ENCODE measurements around the gene CDC23. TPM values are rescaled to one million over a fixed set of nuclear protein-coding genes. Genes with fewer than 3 reads are reported as not detected.
"Not testable (repeated sequence)": the region's sequence is repeated elsewhere in the genome, so short reads cannot be mapped to it uniquely, and the experiment has no call there.

The CDC23 gene
- total RNA-seq, 2 donors from 2014 or later: 40.9 to 45.7 TPM

- H3K4me3 Mint-ChIP-seq: no peak overlapping the region
- H3K9ac ChIP-seq (ENCODE audit: extremely low read depth, low read length, poor library complexity, severe bottlenecking): no peak overlapping the region
- no peaks in the 10 kb centered on the region for H3K9me3 ChIP-seq (ENCODE audit: control insufficient read depth, low read length)
- no peaks in the 10 kb centered on the region for H3K36me3 Mint-ChIP-seq (ENCODE audit: low read depth)
- no peak overlapping the region for H3K4me3 ChIP-seq (ENCODE audit: low read length)
- no peaks in the 10 kb centered on the region for H3K9me3 Mint-ChIP-seq
- no peaks in the 10 kb centered on the region for H3K4me1 Mint-ChIP-seq
- no peaks in the 10 kb centered on the region for H3K36me3 ChIP-seq (ENCODE audit: control insufficient read depth, insufficient read depth, low read length)
- H3K27me3 Mint-ChIP-seq (ENCODE audit: insufficient read depth): peaks cover 45% of the 10 kb centered on the region
- H3K27me3 ChIP-seq (ENCODE audit: control insufficient read depth, insufficient read depth, low read length, poor library complexity, severe bottlenecking): peaks cover 47% of the 10 kb centered on the region
- WGBS, 2 experiments (ENCODE audit: insufficient coverage in 1 of 2, insufficient read length in 1 of 2): 92 to 95% methylated on average over 7 to 29 of the region's 29 CpGs
- no peaks in the 10 kb centered on the region for H3K4me1 ChIP-seq (ENCODE audit: control insufficient read depth, insufficient read depth, low read length)
- no peak overlapping the region for H3K27ac Mint-ChIP-seq
- H3K27ac ChIP-seq (ENCODE audit: low read depth, low read length): no peak overlapping the region
- TF ChIP-seq CTCF (conservative IDR thresholded peaks at IDR 0.05): no peak
- no peak for DNase-seq
Measured at GRCh38 chr5:138257583-138257982, 44.5 kb upstream of the CDC23 start.

GRCh38 chr5:138252944-138253343 is 39.8 kb upstream of the CDC23 start:
- Mint-ChIP-seq H3K4me3 (no peak overlapping the region), H3K36me3 (ENCODE audit: low read depth) (no peaks in the 10 kb centered on the region), H3K9me3 (no peaks in the 10 kb centered on the region), H3K27me3 (ENCODE audit: insufficient read depth) (peaks cover 62% of the 10 kb centered on the region), H3K4me1 (no peaks in the 10 kb centered on the region), H3K27ac (no peak overlapping the region)
- Histone ChIP-seq H3K4me3 (ENCODE audit: low read length) (no peak overlapping the region), H3K4me1 (ENCODE audit: control insufficient read depth, insufficient read depth, low read length) (no peaks in the 10 kb centered on the region), H3K36me3 (ENCODE audit: control insufficient read depth, insufficient read depth, low read length) (no peaks in the 10 kb centered on the region), H3K9ac (ENCODE audit: extremely low read depth, low read length, poor library complexity, severe bottlenecking) (no peak overlapping the region), H3K27me3 (ENCODE audit: control insufficient read depth, insufficient read depth, low read length, poor library complexity, severe bottlenecking) (peaks cover 69% of the 10 kb centered on the region), H3K9me3 (ENCODE audit: control insufficient read depth, low read length) (no peaks in the 10 kb centered on the region), H3K27ac (ENCODE audit: low read depth, low read length) (no peak overlapping the region)
- DNase-seq: no peak
- WGBS, 2 experiments (ENCODE audit: insufficient coverage in 1 of 2, insufficient read length in 1 of 2): 80 to 96% methylated on average over 1 to 3 of the region's 3 CpGs
- no peak for TF ChIP-seq CTCF (conservative IDR thresholded peaks at IDR 0.05)

DNA sequence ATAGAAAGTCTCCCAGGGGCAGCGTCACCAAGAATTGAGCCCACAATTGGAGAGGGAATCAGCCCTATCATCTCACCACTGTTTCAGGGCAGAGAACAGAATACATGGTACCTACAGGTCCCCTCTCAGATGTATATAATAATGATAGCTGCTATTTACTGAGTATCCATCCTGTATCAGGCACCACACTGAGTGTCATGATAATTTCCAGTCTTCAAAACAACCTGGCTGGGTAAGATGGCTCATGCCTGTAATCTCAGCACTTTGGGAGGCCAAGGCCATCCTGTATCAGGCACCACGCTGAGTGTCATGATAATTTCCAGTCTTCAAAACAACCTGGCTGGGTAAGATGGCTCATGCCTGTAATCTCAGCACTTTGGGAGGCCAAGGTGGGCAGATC is 34.7 kb upstream of the CDC23 start:
- H3K27me3 ChIP-seq (ENCODE audit: control insufficient read depth, insufficient read depth, low read length, poor library complexity, severe bottlenecking): peaks cover 68% of the 10 kb centered on the region
- not testable (repeated sequence) for H3K36me3 ChIP-seq (ENCODE audit: control insufficient read depth, insufficient read depth, low read length); H3K4me3 Mint-ChIP-seq; H3K9ac ChIP-seq (ENCODE audit: extremely low read depth, low read length, poor library complexity, severe bottlenecking); H3K9me3 Mint-ChIP-seq; H3K4me3 ChIP-seq (ENCODE audit: low read length); H3K9me3 ChIP-seq (ENCODE audit: control insufficient read depth, low read length); H3K36me3 Mint-ChIP-seq (ENCODE audit: low read depth); H3K27ac Mint-ChIP-seq; H3K4me1 ChIP-seq (ENCODE audit: control insufficient read depth, insufficient read depth, low read length); H3K27ac ChIP-seq (ENCODE audit: low read depth, low read length)
- 68 to 80% methylated on average over 2 of the region's 2 CpGs for WGBS, 2 experiments (ENCODE audit: insufficient coverage in 1 of 2, insufficient read length in 1 of 2)
- peaks cover 61% of the 10 kb centered on the region for H3K27me3 Mint-ChIP-seq (ENCODE audit: insufficient read depth)
- peaks cover 15% of the 10 kb centered on the region for H3K4me1 Mint-ChIP-seq
- peak; percentile 55 for DNase-seq

DNA sequence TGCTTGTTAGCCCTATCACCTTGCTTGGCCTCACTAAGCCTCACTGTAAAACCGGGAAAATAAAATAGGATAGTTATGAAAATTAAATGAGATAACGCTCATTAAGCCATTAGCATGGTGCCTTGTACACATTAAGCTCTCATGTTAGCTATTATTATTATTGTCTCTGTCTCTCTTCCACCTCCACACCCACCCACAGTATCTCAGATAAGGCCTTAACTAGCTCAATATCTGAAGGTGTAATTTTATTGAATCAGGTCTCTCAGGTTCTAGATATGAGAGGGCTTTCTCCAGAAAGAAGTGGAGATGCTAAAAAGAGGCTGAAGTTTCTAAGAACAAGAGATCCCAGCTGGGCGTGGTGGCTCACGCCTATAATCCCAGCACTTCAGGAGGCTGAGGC is 33.7 kb upstream of the CDC23 start:
- Histone ChIP-seq H3K9ac (ENCODE audit: extremely low read depth, low read length, poor library complexity, severe bottlenecking) (no peak overlapping the region), H3K4me1 (ENCODE audit: control insufficient read depth, insufficient read depth, low read length) (no peaks in the 10 kb centered on the region), H3K36me3 (ENCODE audit: control insufficient read depth, insufficient read depth, low read length) (no peaks in the 10 kb centered on the region), H3K27me3 (ENCODE audit: control insufficient read depth, insufficient read depth, low read length, poor library complexity, severe bottlenecking) (peaks cover 68% of the 10 kb centered on the region), H3K27ac (ENCODE audit: low read depth, low read length) (no peak overlapping the region), H3K9me3 (ENCODE audit: control insufficient read depth, low read length) (peaks cover 8% of the 10 kb centered on the region), H3K4me3 (ENCODE audit: low read length) (no peak overlapping the region)
- DNase-seq: no peak
- peaks cover 15% of the 10 kb centered on the region for H3K4me1 Mint-ChIP-seq
- H3K9me3 Mint-ChIP-seq: no peaks in the 10 kb centered on the region
- no peak for TF ChIP-seq CTCF (conservative IDR thresholded peaks at IDR 0.05)
- 87 to 99% methylated on average over 3 to 4 of the region's 4 CpGs for WGBS, 2 experiments (ENCODE audit: insufficient coverage in 1 of 2, insufficient read length in 1 of 2)
- H3K4me3 Mint-ChIP-seq: no peak overlapping the region
- peaks cover 61% of the 10 kb centered on the region for H3K27me3 Mint-ChIP-seq (ENCODE audit: insufficient read depth)
- no peaks in the 10 kb centered on the region for H3K36me3 Mint-ChIP-seq (ENCODE audit: low read depth)
- H3K27ac Mint-ChIP-seq: no peak overlapping the region
